LHCN-M2 (cell line): ENCODE measurements around the gene OR11G2. TPM values are rescaled to one million over a fixed set of nuclear protein-coding genes. Genes with fewer than 3 reads are reported as not detected.
"Not testable (repeated sequence)": the region's sequence is repeated elsewhere in the genome, so short reads cannot be mapped to it uniquely, and the experiment has no call there.

Experiments used
- DNase-seq: peaks from one replicate; pipeline ENCODE4 v3.0.0-alpha.2; 2012; ENCODE audit warnings: low read depth
- total RNA-seq: library from RNA; depleted of rRNA; stranded (reverse); fragments of >200 nt; gene quantifications from 2 replicates; pipeline ENCODE4 v1.2.3, GENCODE V29; 2014; rRNA removed

Gene OR11G2
- total RNA-seq, 1 experiment from 2014 or later: not detected

GRCh38 chr14:20223410-20223809 lies 32.7 kb downstream of the OR11G2 start, which contains the start of gene OR11H6:
OR11H6 (plus strand) TSS chr14:20223710; CDS start chr14:20223710, 0 bp downstream.
- DNase-seq: no peak

- no peak for DNase-seq
Measured at GRCh38 chr14:20228681-20229080, 38.0 kb downstream of the OR11G2 start, which contains the start of gene OR11H7. OR11H7 (plus strand) TSS chr14:20228981.

GRCh38 chr14:20235415-20235814 lies 44.7 kb downstream of the OR11G2 start:
- DNase-seq: not testable (repeated sequence)

- DNase-seq: no peak
Measured at GRCh38 chr14:20247646-20248246, 57.0 kb downstream of the OR11G2 start.

Other genes with a start within 250 kb of the OR11G2 start
- gene OR4K15, start 215.3 kb upstream of the OR11G2 start, total RNA-seq: not detected in 2 replicates
- gene OR4Q2, start 188.7 kb upstream of the OR11G2 start, total RNA-seq: not detected in 2 replicates
- not detected in 2 replicates for gene OR4K14, start 171.6 kb upstream of the OR11G2 start, total RNA-seq
- gene OR4K13, start 154.9 kb upstream of the OR11G2 start, total RNA-seq: not detected in 2 replicates
- gene OR4L1, start 130.9 kb upstream of the OR11G2 start, total RNA-seq: not detected in 2 replicates
- not detected in 2 replicates for gene OR4K17, start 80.2 kb upstream of the OR11G2 start, total RNA-seq
- not detected in 2 replicates for gene OR4N5, start 52.1 kb upstream of the OR11G2 start, total RNA-seq
- not detected in 2 replicates for gene OR11H6, start 32.8 kb downstream of the OR11G2 start, total RNA-seq
- gene OR11H7, start 38.1 kb downstream of the OR11G2 start, total RNA-seq: not detected in 2 replicates
- gene OR11H4, start 48.4 kb downstream of the OR11G2 start, total RNA-seq: not detected in 2 replicates
- 10.3 and 16.8 TPM in 2 replicates for gene TTC5, start 115.1 kb downstream of the OR11G2 start, total RNA-seq
- 39.3 and 39.5 TPM in 2 replicates for gene CCNB1IP1, start 142.4 kb downstream of the OR11G2 start, total RNA-seq
- 25.5 and 28.0 TPM in 2 replicates for gene PARP2, start 152.7 kb downstream of the OR11G2 start, total RNA-seq
- 16.6 and 17.2 TPM in 2 replicates for gene TEP1, start 222.6 kb downstream of the OR11G2 start, total RNA-seq
- gene KLHL33, start 245.3 kb downstream of the OR11G2 start, total RNA-seq: not detected in 2 replicates